WTC11 (cell line): ENCODE measurements around the gene CARMIL1.

Source experiments
- CTCF ChIP-seq: fragments of 200-600 bp; IDR thresholded peaks from 2 replicates; pipeline ENCODE4 v1.8.0; 2022; ENCODE audit warnings: antibody characterized with exemption
- E2F5 ChIP-seq: sonication (generic); formaldehyde crosslinking; IDR thresholded peaks from 2 replicates; pipeline ENCODE4 v1.8.1; 2022; ENCODE audit warnings: mild to moderate bottlenecking, moderate library complexity, missing genetic modification reagents
- FOXJ3 ChIP-seq: sonication (generic); formaldehyde crosslinking; IDR thresholded peaks from 2 replicates; pipeline ENCODE4 v1.9.0; 2021; ENCODE audit warnings: missing genetic modification reagents, mild to moderate bottlenecking, borderline replicate concordance
- FOXP4 ChIP-seq: sonication (generic); formaldehyde crosslinking; IDR thresholded peaks from 2 replicates; pipeline ENCODE4 v1.8.0; 2022; ENCODE audit warnings: mild to moderate bottlenecking, missing genetic modification reagents
- NFYB ChIP-seq: sonication (generic); formaldehyde crosslinking; conservative IDR thresholded peaks from 2 replicates; pipeline ENCODE4 v1.8.0; 2022; ENCODE audit warnings: low read depth, missing genetic modification reagents
- TEAD1 ChIP-seq: sonication (generic); formaldehyde crosslinking; IDR thresholded peaks from 2 replicates; pipeline ENCODE4 v1.8.0; 2022; ENCODE audit warnings: mild to moderate bottlenecking, missing genetic modification reagents
- TF ChIP-seq, protein P1 (sequence below): sonication (generic); formaldehyde crosslinking; IDR thresholded peaks from 2 replicates; pipeline ENCODE4 v1.8.1; 2023; ENCODE audit warnings: mild to moderate bottlenecking, missing genetic modification reagents, borderline replicate concordance
- TF ChIP-seq, protein P2 (sequence below): sonication (generic); formaldehyde crosslinking; IDR thresholded peaks from 2 replicates; pipeline ENCODE4 v1.8.0; 2023; ENCODE audit warnings: missing genetic modification reagents
- TF ChIP-seq, protein P3 (sequence below): sonication (generic); formaldehyde crosslinking; IDR thresholded peaks from 2 replicates; pipeline ENCODE4 v1.8.1; 2023; ENCODE audit warnings: mild to moderate bottlenecking, missing genetic modification reagents, moderate library complexity
- TF ChIP-seq, protein P4 (sequence below): sonication (generic); formaldehyde crosslinking; IDR thresholded peaks from 2 replicates; pipeline ENCODE4 v1.8.0; 2022; ENCODE audit warnings: mild to moderate bottlenecking, missing genetic modification reagents

DNA sequence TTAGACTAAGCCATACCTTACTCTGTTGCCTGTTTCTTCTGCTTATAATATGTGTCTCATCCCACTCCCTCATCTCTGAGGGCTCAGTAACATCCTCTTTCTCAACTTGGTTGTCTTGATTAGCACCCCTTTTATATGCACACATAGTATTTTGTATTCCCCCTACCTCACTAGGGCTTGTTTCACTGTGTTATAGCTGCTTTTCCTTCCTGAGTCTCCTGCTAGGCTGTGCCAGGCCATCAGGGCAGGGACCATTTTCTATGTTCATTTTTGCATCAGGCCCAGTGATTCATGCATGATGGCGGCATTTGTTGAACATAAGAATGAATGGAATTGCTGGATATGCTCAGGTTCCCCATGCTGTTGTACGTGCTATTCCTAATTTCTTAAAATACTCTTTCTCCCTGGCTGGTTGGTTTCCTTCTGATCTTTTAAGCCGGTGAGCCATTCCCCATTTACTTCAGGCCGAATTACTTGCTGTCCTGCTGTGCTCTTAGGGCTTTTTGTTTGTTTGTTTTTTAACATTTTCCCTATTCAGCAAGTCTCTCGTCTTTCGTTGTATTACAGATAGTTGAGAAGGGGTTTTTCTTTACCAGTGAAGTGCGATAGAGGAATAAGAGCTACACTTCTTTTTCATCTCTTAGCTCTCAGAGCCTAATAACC, 183.2 kb downstream of the CARMIL1 start:
- TF ChIP-seq, protein P1, sequence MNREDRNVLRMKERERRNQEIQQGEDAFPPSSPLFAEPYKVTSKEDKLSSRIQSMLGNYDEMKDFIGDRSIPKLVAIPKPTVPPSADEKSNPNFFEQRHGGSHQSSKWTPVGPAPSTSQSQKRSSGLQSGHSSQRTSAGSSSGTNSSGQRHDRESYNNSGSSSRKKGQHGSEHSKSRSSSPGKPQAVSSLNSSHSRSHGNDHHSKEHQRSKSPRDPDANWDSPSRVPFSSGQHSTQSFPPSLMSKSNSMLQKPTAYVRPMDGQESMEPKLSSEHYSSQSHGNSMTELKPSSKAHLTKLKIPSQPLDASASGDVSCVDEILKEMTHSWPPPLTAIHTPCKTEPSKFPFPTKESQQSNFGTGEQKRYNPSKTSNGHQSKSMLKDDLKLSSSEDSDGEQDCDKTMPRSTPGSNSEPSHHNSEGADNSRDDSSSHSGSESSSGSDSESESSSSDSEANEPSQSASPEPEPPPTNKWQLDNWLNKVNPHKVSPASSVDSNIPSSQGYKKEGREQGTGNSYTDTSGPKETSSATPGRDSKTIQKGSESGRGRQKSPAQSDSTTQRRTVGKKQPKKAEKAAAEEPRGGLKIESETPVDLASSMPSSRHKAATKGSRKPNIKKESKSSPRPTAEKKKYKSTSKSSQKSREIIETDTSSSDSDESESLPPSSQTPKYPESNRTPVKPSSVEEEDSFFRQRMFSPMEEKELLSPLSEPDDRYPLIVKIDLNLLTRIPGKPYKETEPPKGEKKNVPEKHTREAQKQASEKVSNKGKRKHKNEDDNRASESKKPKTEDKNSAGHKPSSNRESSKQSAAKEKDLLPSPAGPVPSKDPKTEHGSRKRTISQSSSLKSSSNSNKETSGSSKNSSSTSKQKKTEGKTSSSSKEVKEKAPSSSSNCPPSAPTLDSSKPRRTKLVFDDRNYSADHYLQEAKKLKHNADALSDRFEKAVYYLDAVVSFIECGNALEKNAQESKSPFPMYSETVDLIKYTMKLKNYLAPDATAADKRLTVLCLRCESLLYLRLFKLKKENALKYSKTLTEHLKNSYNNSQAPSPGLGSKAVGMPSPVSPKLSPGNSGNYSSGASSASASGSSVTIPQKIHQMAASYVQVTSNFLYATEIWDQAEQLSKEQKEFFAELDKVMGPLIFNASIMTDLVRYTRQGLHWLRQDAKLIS, result no peak
- TF ChIP-seq, protein P2, sequence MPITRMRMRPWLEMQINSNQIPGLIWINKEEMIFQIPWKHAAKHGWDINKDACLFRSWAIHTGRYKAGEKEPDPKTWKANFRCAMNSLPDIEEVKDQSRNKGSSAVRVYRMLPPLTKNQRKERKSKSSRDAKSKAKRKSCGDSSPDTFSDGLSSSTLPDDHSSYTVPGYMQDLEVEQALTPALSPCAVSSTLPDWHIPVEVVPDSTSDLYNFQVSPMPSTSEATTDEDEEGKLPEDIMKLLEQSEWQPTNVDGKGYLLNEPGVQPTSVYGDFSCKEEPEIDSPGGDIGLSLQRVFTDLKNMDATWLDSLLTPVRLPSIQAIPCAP (CRISPR knock-in tag), result no peak
- TF ChIP-seq FOXP4 (CRISPR knock-in tag) (no peak), CTCF (no peak), NFYB (CRISPR knock-in tag) (no peak), FOXJ3 (CRISPR knock-in tag) (no peak), E2F5 (no peak), TEAD1 (CRISPR knock-in tag) (no peak)
- TF ChIP-seq, protein P3, sequence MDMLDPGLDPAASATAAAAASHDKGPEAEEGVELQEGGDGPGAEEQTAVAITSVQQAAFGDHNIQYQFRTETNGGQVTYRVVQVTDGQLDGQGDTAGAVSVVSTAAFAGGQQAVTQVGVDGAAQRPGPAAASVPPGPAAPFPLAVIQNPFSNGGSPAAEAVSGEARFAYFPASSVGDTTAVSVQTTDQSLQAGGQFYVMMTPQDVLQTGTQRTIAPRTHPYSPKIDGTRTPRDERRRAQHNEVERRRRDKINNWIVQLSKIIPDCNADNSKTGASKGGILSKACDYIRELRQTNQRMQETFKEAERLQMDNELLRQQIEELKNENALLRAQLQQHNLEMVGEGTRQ, result no peak
- TF ChIP-seq, protein P4, sequence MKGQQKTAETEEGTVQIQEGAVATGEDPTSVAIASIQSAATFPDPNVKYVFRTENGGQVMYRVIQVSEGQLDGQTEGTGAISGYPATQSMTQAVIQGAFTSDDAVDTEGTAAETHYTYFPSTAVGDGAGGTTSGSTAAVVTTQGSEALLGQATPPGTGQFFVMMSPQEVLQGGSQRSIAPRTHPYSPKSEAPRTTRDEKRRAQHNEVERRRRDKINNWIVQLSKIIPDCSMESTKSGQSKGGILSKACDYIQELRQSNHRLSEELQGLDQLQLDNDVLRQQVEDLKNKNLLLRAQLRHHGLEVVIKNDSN (CRISPR knock-in tag), result no peak
